HL-60/S4 treated with retinoic acid at 250 ng/mL for 4 days and 3 days (cell line): ENCODE results near the gene LAMA4.

ENCODE experiments used
- in situ Hi-C: fragments of 300-500 bp; cut with MboI; formaldehyde crosslinking; loops from 2 replicates; pipeline ENCODE4 v1.7.0; 2022; ENCODE audit warnings: low sequenced_read_pairs

LAMA4 gene

GRCh38 chr6:112153926-112154607 is 100.3 kb downstream of the LAMA4 start:
- in situ Hi-C loops: loop anchor here (25.0 kb wide), 1 partner anchor 442 kb away; no protein-coding TSS in a partner anchor

- in situ Hi-C loops: loop anchor here (25.0 kb wide), 1 partner anchor 438 kb away; no protein-coding TSS in a partner anchor
Observed at GRCh38 chr6:112150363-112150762, 104.0 kb downstream of the LAMA4 start.

- in situ Hi-C loops: loop anchor here (25.0 kb wide), 1 partner anchor 437 kb away; no protein-coding TSS in a partner anchor
Observed at GRCh38 chr6:112149719-112150263, 104.6 kb downstream of the LAMA4 start.

GRCh38 chr6:112149236-112149635 is 105.1 kb downstream of the LAMA4 start:
- in situ Hi-C loops: no loop called here

- in situ Hi-C loops: no loop called here
Observed at GRCh38 chr6:112148103-112148502, 106.3 kb downstream of the LAMA4 start.

GRCh38 chr6:112145080-112145573 is 109.2 kb downstream of the LAMA4 start:
- in situ Hi-C loops: no loop called here

GRCh38 chr6:112144145-112144926 is 110.0 kb downstream of the LAMA4 start:
- in situ Hi-C loops: no loop called here

- in situ Hi-C loops: no loop called here
Observed at GRCh38 chr6:112141707-112142106, 112.7 kb downstream of the LAMA4 start.

- in situ Hi-C loops: no loop called here
Observed at GRCh38 chr6:112139052-112139451, 115.3 kb downstream of the LAMA4 start.

GRCh38 chr6:112130878-112131277 is 123.5 kb downstream of the LAMA4 start:
- in situ Hi-C loops: no loop called here

- in situ Hi-C loops: no loop called here
Observed at GRCh38 chr6:112128208-112128607, 126.2 kb downstream of the LAMA4 start.

GRCh38 chr6:112123982-112124381 is 130.4 kb downstream of the LAMA4 start:
- in situ Hi-C loops: no loop called here

GRCh38 chr6:112122756-112123155 is 131.6 kb downstream of the LAMA4 start:
- in situ Hi-C loops: no loop called here

GRCh38 chr6:112118034-112118433 is 136.3 kb downstream of the LAMA4 start:
- in situ Hi-C loops: no loop called here

- in situ Hi-C loops: no loop called here
Observed at GRCh38 chr6:112117554-112117953, 136.8 kb downstream of the LAMA4 start.

- in situ Hi-C loops: no loop called here
Observed at GRCh38 chr6:112116221-112116620, 138.1 kb downstream of the LAMA4 start.

GRCh38 chr6:112114577-112115223 is 139.7 kb downstream of the LAMA4 start:
- in situ Hi-C loops: no loop called here

- in situ Hi-C loops: no loop called here
Observed at GRCh38 chr6:112113918-112114317, 140.4 kb downstream of the LAMA4 start.

GRCh38 chr6:112113431-112113830 is 140.9 kb downstream of the LAMA4 start:
- in situ Hi-C loops: no loop called here

- in situ Hi-C loops: no loop called here
Observed at GRCh38 chr6:112109262-112109661, 145.1 kb downstream of the LAMA4 start.

- in situ Hi-C loops: no loop called here
Observed at GRCh38 chr6:112106562-112106961, 147.8 kb downstream of the LAMA4 start.
